Fibroblast of lung (primary cell): ENCODE measurements around the gene DNM3.

Experiments used
- CTCF ChIP-seq, 2 donors: IDR thresholded peaks in 1 of 2; conservative IDR thresholded peaks in 1 of 2; 1 replicate in 1 of 2; 2 replicates in 1 of 2; pipeline ENCODE4 v1.5.1; 2011 to 2012; ENCODE audit warnings: low read length in 2 of 2, control low read depth in 1 of 2, inconsistent platforms in 1 of 2, low read depth in 1 of 2, mild to moderate bottlenecking in 1 of 2
- EZH2 ChIP-seq: IDR thresholded peaks from 2 replicates; pipeline ENCODE4 v1.5.1; 2012; ENCODE audit warnings: low read length, control low read depth, mild to moderate bottlenecking; ENCODE audit errors: missing control alignments

- TF ChIP-seq CTCF (conservative IDR thresholded peaks at IDR 0.05 in 1 of 2, IDR thresholded peaks at IDR 0.05 in 1 of 2; ENCODE audit: low read depth in 1 of 2, low read length in 2 of 2) (no peak), EZH2 (no peak)
Measured at GRCh38 chr1:172254521-172255222, 413.4 kb downstream of the DNM3 start.
